Psoas muscle (tissue), 8 donors: ENCODE results near the gene E2F1. TPM values are rescaled to one million over a fixed set of nuclear protein-coding genes. Genes with fewer than 3 reads are reported as not detected.

Experiments
- ATAC-seq, 4 donors: fragments of 200-7000 bp; cut with Tn5 transposase; one replicate each; pipeline ENCODE4 v1.9.1; 2020; ENCODE audit warnings: moderate library complexity in 3 of 4, mild to moderate bottlenecking in 2 of 4
- DNase-seq, 2 donors: peaks; one replicate each; pipeline ENCODE4 v3.0.0-alpha.2; 2020
- H3K27ac ChIP-seq: fragments of 200-600 bp; one replicate; pipeline ENCODE4 v1.8.0; 2022
- H3K27me3 ChIP-seq, 3 donors: fragments of 200-600 bp in 1 of 3; one replicate each; pipeline versions ENCODE4 v1.6.1 to v1.8.0; 2013 to 2022; ENCODE audit warnings: low read length in 2 of 3, mild to moderate bottlenecking in 2 of 3, moderate library complexity in 1 of 3; ENCODE audit not compliant: insufficient read depth in 3 of 3
- H3K36me3 ChIP-seq, 2 donors: fragments of 200-600 bp in 1 of 2; one replicate each; pipeline versions ENCODE4 v1.6.1 to v1.8.0; 2013 to 2022; ENCODE audit warnings: low read depth in 1 of 2, mild to moderate bottlenecking in 1 of 2, moderate library complexity in 1 of 2; ENCODE audit not compliant: insufficient read depth in 1 of 2
- H3K4me1 ChIP-seq: fragments of 200-600 bp; one replicate; pipeline ENCODE4 v1.8.0; 2022
- H3K4me3 ChIP-seq: fragments of 200-600 bp; one replicate; pipeline ENCODE4 v1.8.0; 2022; ENCODE audit warnings: mild to moderate bottlenecking
- H3K9me3 ChIP-seq: fragments of 200-600 bp; one replicate; pipeline ENCODE4 v1.8.0; 2022
- CTCF ChIP-seq: fragments of 200-600 bp; IDR thresholded peaks from one replicate; pipeline ENCODE4 v1.8.0; 2022; ENCODE audit warnings: antibody characterized with exemption
- WGBS, 3 donors: extraction: QIAGEN DNeasy Blood & Tissue Kit; methylation state at CpG; one replicate each; pipeline versions ENCODE4 v1.1.6 to v1.1.7; 2013; 5-methylcytosine and 5-hydroxymethylcytosine counted together
- intact Hi-C, 2 donors: fragments of 100-400 bp; cut with DNase I; formaldehyde crosslinking; loops; one replicate each; pipeline versions ENCODE4 v1.11.0 to v1.14.2; 2022
- polyA plus RNA-seq, 3 donors: library from polyadenylated mRNA; stranded (reverse); fragments of 200-250 nt; gene quantifications; one replicate each; pipeline ENCODE4 v1.2.3, GENCODE V29; 2013
- total RNA-seq, 4 donors: library from RNA; stranded (reverse); fragmentation: NEBNext Ultra II Directional in 2 of 4; extraction: Animal tissue kit (Norgen Biotek cat#: 25700) in 2 of 4; gene quantifications; one replicate each; pipeline versions ENCODE4 v1.2.1 to v1.2.4, GENCODE V29; 2021 to 2023
- donor health status: healthy with polysubstance abuse.
- donor health status: DM: no; HTN: no; CAD: no; lungs with moderate emphysema.
- donor health status: Bipolar disorder and iron deficiency.
- donor health status: healthy.
- donor health status: DM: yes; HTN: yes; CAD: no.
- donor health status: DM: no; HTN: no; CAD: no.
- donor health status: DM: no; HTN: no; CAD: no.
- donor health status: DM: yes; HTN: yes; CAD: no.

The E2F1 gene
- total and polyA plus RNA-seq, 7 donors: 0.73 to 6.5 (median 0.84) TPM

- H3K9me3 ChIP-seq: no peaks in the 10 kb centered on the region
- intact Hi-C loops: no loop called here
- no peaks in the 10 kb centered on the region for H3K27me3 ChIP-seq
- ATAC-seq (no peak), DNase-seq (no peak)
- H3K36me3 ChIP-seq: peaks cover 0 to 9% of the 10 kb centered on the region in 2 donors
- peak overlapping the region; percentile 84 for H3K27ac ChIP-seq
- peaks cover 10% of the 10 kb centered on the region for H3K4me1 ChIP-seq
- WGBS, 3 donors: 42 to 49% (median 42%) methylated on average over 13 of the region's 13 CpGs
- H3K4me3 ChIP-seq: peak overlapping the region; percentile 89
- no peak for TF ChIP-seq CTCF
Observed at GRCh38 chr20:33719277-33719988, 33.2 kb upstream of the E2F1 start.

- Histone ChIP-seq H3K27ac (no peak overlapping the region), H3K9me3 (no peaks in the 10 kb centered on the region), H3K4me1 (peaks cover 10% of the 10 kb centered on the region), H3K27me3 (no peaks in the 10 kb centered on the region), H3K36me3 (peaks cover 0 to 38% of the 10 kb centered on the region in 2 donors), H3K4me3 (no peak overlapping the region)
- ATAC-seq (no peak), DNase-seq (no peak)
- no peak for TF ChIP-seq CTCF
- 89 to 94% (median 90%) methylated on average over 2 of the region's 2 CpGs for WGBS, 3 donors
- intact Hi-C loops: no loop called here
Observed at GRCh38 chr20:33716498-33716897, 30.3 kb upstream of the E2F1 start.

DNA sequence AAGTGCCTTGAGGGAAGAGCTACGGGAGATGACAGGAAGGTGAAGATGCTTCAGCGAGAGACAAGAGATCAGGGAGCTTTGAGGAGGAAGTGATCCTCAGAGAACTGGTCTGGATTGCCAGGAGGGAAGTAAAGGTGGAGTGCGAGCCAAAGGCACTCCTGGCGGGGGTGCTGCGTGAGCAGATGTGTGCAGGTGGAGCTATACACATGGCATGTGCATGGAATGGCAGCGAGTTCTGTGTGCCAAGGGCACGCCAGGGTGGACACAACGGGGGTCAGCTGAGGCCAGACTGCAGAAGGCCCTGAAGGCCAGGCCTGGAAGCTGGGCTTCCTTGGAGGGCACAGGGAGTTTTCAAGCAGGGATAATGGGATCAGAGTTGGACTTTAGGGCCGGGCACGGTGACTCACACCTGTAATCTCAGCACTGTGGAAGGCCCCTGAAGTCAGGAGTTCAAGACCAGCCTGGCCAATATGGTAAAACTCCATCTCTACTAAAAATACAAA, 27.7 kb upstream of the E2F1 start:
- intact Hi-C loops: no loop called here
- DNase-seq (no peak), ATAC-seq (no peak)
- no peak overlapping the region for H3K4me3 ChIP-seq
- H3K4me1 ChIP-seq: peaks cover 4% of the 10 kb centered on the region
- TF ChIP-seq CTCF: no peak
- H3K27ac ChIP-seq: no peak overlapping the region
- WGBS, 3 donors: 80 to 83% (median 83%) methylated on average over 10 of the region's 10 CpGs
- H3K9me3 ChIP-seq: no peaks in the 10 kb centered on the region
- peaks cover 0 to 49% of the 10 kb centered on the region in 2 donors for H3K36me3 ChIP-seq
- no peaks in the 10 kb centered on the region for H3K27me3 ChIP-seq

DNA sequence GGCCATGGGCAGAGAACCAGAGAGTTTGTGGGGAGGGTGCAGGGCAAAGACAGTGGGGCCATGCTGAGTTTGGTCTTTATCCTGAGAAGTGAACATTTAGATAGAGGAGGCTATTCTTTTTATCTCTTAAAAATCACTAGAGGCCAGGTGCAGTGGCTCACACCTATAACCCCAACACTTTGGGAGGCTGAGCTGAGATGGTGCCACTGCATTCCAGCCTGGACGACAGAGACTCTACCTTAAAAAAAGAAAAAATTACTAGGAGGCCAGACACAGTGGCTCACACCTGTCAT, 25.2 kb upstream of the E2F1 start:
- H3K27ac ChIP-seq: no peak overlapping the region
- intact Hi-C loops: no loop called here
- no peak overlapping the region for H3K4me3 ChIP-seq
- H3K4me1 ChIP-seq: no peaks in the 10 kb centered on the region
- no peaks in the 10 kb centered on the region for H3K9me3 ChIP-seq
- WGBS, 3 donors: 47 to 85% (median 77%) methylated on average over 1 of the region's 1 CpG
- TF ChIP-seq CTCF: no peak
- H3K27me3 ChIP-seq: no peaks in the 10 kb centered on the region
- H3K36me3 ChIP-seq: peaks cover 0 to 69% of the 10 kb centered on the region in 2 donors
- DNase-seq: no peak
- ATAC-seq: no peak
